ENCODE data around the gene PRDM16. TPM values are rescaled to one million over a fixed set of nuclear protein-coding genes. Genes with fewer than 3 reads are reported as not detected.

Gene PRDM16
- polyA plus RNA-seq, 3 donors: not detected

GRCh38 chr1:3435666-3436065 is 366.7 kb downstream of the PRDM16 start:
- no peak overlapping the region for H3K4me2 ChIP-seq (replicated peaks; ENCODE audit: extremely low read depth, low read length, poor library complexity, severe bottlenecking)
- no peak overlapping the region for H3K9ac ChIP-seq (ENCODE audit: insufficient read depth, low read length, poor library complexity, severe bottlenecking)
- Mint-ChIP-seq H3K4me1 (no peaks in the 10 kb centered on the region), H3K9me3 (no peaks in the 10 kb centered on the region), H3K4me3 (no peak overlapping the region), H3K36me3 (no peaks in the 10 kb centered on the region), H3K27ac (no peak overlapping the region), H3K27me3 (ENCODE audit: low read depth in 3 of 3) (peaks cover 0 to 9% (median 3%) of the 10 kb centered on the region in 3 donors)
- TF ChIP-seq CTCF (IDR thresholded peaks at IDR 0.05): no peak
- 92% methylated on average over 19 of the region's 21 CpGs for WGBS (ENCODE audit: insufficient coverage)
- intact Hi-C loops (cut with micrococcal nuclease): no loop called here
- no peaks in the 10 kb centered on the region for H3K36me3 ChIP-seq (replicated peaks in 1 of 2; ENCODE audit: control insufficient read depth in 1 of 2, insufficient read depth in 2 of 2, low read length in 2 of 2)
- no peak overlapping the region for H2AFZ ChIP-seq (ENCODE audit: insufficient read depth, low read depth, low read length, poor library complexity, severe bottlenecking)
- H3K79me2 ChIP-seq (ENCODE audit: insufficient read depth, low read length): no peaks in the 10 kb centered on the region
- no peaks in the 10 kb centered on the region for H4K20me1 ChIP-seq (ENCODE audit: insufficient read depth, low read length)
- no peak overlapping the region for H3K4me3 ChIP-seq (replicated peaks in 1 of 3; ENCODE audit: low read depth in 2 of 3, low read length in 3 of 3)
- no peaks in the 10 kb centered on the region for H3K27me3 ChIP-seq (ENCODE audit: control insufficient read depth in 2 of 2, insufficient read depth in 2 of 2, low read length in 2 of 2)
- H3K27ac ChIP-seq (ENCODE audit: low read depth in 1 of 2, low read length in 2 of 2): no peak overlapping the region
- no peaks in the 10 kb centered on the region for H3K4me1 ChIP-seq (ENCODE audit: control insufficient read depth in 1 of 2, insufficient read depth in 2 of 2, low read length in 2 of 2)
- H3K9me3 ChIP-seq (replicated peaks in 1 of 2; ENCODE audit: control insufficient read depth in 1 of 2, insufficient read depth in 1 of 2, low read length in 2 of 2): no peaks in the 10 kb centered on the region
- no peak for DNase-seq

GRCh38 chr1:3436451-3436850 is 367.4 kb downstream of the PRDM16 start:
- H2AFZ ChIP-seq (ENCODE audit: insufficient read depth, low read depth, low read length, poor library complexity, severe bottlenecking): no peak overlapping the region
- H3K27me3 Mint-ChIP-seq (ENCODE audit: low read depth in 3 of 3): peaks cover 3 to 9% (median 6%) of the 10 kb centered on the region in 3 donors
- H3K4me1 ChIP-seq (ENCODE audit: control insufficient read depth in 1 of 2, insufficient read depth in 2 of 2, low read length in 2 of 2): no peaks in the 10 kb centered on the region
- H3K27ac Mint-ChIP-seq: no peak overlapping the region
- intact Hi-C loops (cut with micrococcal nuclease): no loop called here
- no peak overlapping the region for H3K4me2 ChIP-seq (replicated peaks; ENCODE audit: extremely low read depth, low read length, poor library complexity, severe bottlenecking)
- no peak for TF ChIP-seq CTCF (IDR thresholded peaks at IDR 0.05)
- no peaks in the 10 kb centered on the region for H3K9me3 Mint-ChIP-seq
- no peak overlapping the region for H3K4me3 Mint-ChIP-seq
- H3K9me3 ChIP-seq (replicated peaks in 1 of 2; ENCODE audit: control insufficient read depth in 1 of 2, insufficient read depth in 1 of 2, low read length in 2 of 2): no peaks in the 10 kb centered on the region
- H3K36me3 Mint-ChIP-seq: no peaks in the 10 kb centered on the region
- no peaks in the 10 kb centered on the region for H3K27me3 ChIP-seq (ENCODE audit: control insufficient read depth in 2 of 2, insufficient read depth in 2 of 2, low read length in 2 of 2)
- no peak overlapping the region for H3K27ac ChIP-seq (ENCODE audit: low read depth in 1 of 2, low read length in 2 of 2)
- no peaks in the 10 kb centered on the region for H3K4me1 Mint-ChIP-seq
- 98% methylated on average over 11 of the region's 11 CpGs for WGBS (ENCODE audit: insufficient coverage)
- H4K20me1 ChIP-seq (ENCODE audit: insufficient read depth, low read length): no peaks in the 10 kb centered on the region
- no peak overlapping the region for H3K9ac ChIP-seq (ENCODE audit: insufficient read depth, low read length, poor library complexity, severe bottlenecking)
- no peaks in the 10 kb centered on the region for H3K79me2 ChIP-seq (ENCODE audit: insufficient read depth, low read length)
- H3K36me3 ChIP-seq (replicated peaks in 1 of 2; ENCODE audit: control insufficient read depth in 1 of 2, insufficient read depth in 2 of 2, low read length in 2 of 2): no peaks in the 10 kb centered on the region
- H3K4me3 ChIP-seq (replicated peaks in 1 of 3; ENCODE audit: low read depth in 2 of 3, low read length in 3 of 3): no peak overlapping the region
- no peak for DNase-seq

Data from CD14-positive monocyte (primary cell).